IMR-90 (cell line): ENCODE measurements around the gene MFNG. TPM values are rescaled to one million over a fixed set of nuclear protein-coding genes. Genes with fewer than 3 reads are reported as not detected.

ENCODE experiments used
- ATAC-seq: fragments of 200-7000 bp; cut with Tn5 transposase; 2 replicates; pipeline ENCODE4 v1.9.1; 2020; ENCODE audit warnings: low read depth, mild to moderate bottlenecking, moderate library complexity
- BruUV-seq: library from RNA; stranded (reverse); fragments of 400-500 nt; replicated peaks from 2 replicates; lab custom pipeline; 2021; lab: Mats Ljungman, UMichigan
- CTCF ChIA-PET: fragments of 300-600 bp; formaldehyde crosslinking; extraction: SDS; loops from one replicate; lab custom pipeline; 2021; ENCODE audit warnings: antibody characterized with exemption; lab: Yijun Ruan, JAX
- POLR2A ChIA-PET: fragments of 300-600 bp; sonication (Branson Sonifier 250); formaldehyde crosslinking; loops from one replicate; lab custom pipeline; 2022; ENCODE audit warnings: antibody characterized with exemption; ENCODE audit not compliant: unreplicated experiment; lab: Charles Lee
- DNase-seq: peaks from one replicate; pipeline ENCODE4 v3.0.0; 2013
- H2AFZ ChIP-seq: replicated peaks from 2 replicates; pipeline ENCODE3; 2013; ENCODE audit warnings: low read length, mild to moderate bottlenecking; ENCODE audit not compliant: poor library complexity
- H2AK5ac ChIP-seq: 2 replicates; pipeline ENCODE4 v1.6.1; 2013; ENCODE audit warnings: low read depth, low read length, inconsistent platforms
- H2AK9ac ChIP-seq: replicated peaks from 2 replicates; pipeline ENCODE3; 2013; ENCODE audit warnings: mild to moderate bottlenecking, low read depth, low read length, moderate library complexity; ENCODE audit not compliant: poor library complexity
- H2BK120ac ChIP-seq: 2 replicates; pipeline ENCODE4 v1.6.1; 2013; ENCODE audit warnings: low read depth, low read length, inconsistent platforms
- H2BK15ac ChIP-seq: 3 replicates; pipeline ENCODE4 v1.6.1; 2013; ENCODE audit warnings: low read depth, low read length, inconsistent platforms
- H2BK20ac ChIP-seq: 2 replicates; pipeline ENCODE4 v1.6.1; 2013; ENCODE audit warnings: low read depth, mild to moderate bottlenecking, inconsistent platforms, low read length, moderate library complexity
- H2BK5ac ChIP-seq: 2 replicates; pipeline ENCODE4 v1.6.1; 2013; ENCODE audit warnings: mild to moderate bottlenecking, low read depth, low read length, inconsistent platforms; ENCODE audit not compliant: poor library complexity, severe bottlenecking
- H3K14ac ChIP-seq: replicated peaks from 2 replicates; pipeline ENCODE4 v1.6.1; 2013; ENCODE audit warnings: low read depth, low read length, inconsistent platforms
- H3K18ac ChIP-seq: 2 replicates; pipeline ENCODE4 v1.6.1; 2013; ENCODE audit warnings: low read depth, low read length, control low read depth
- H3K23ac ChIP-seq: 2 replicates; pipeline ENCODE4 v1.6.1; 2013; ENCODE audit warnings: low read depth, low read length, inconsistent platforms
- H3K27ac ChIP-seq: 2 replicates; pipeline ENCODE4 v1.5.1; 2013; ENCODE audit warnings: mild to moderate bottlenecking, control low read depth, low read length; ENCODE audit not compliant: insufficient read depth
- H3K27me3 ChIP-seq: 2 replicates; pipeline ENCODE4 v1.6.1; 2013; ENCODE audit warnings: low read length; ENCODE audit not compliant: control insufficient read depth, insufficient read depth
- H3K36me3 ChIP-seq: 2 replicates; pipeline ENCODE4 v1.6.1; 2013; ENCODE audit warnings: low read length, mixed read lengths; ENCODE audit not compliant: control insufficient read depth, insufficient read depth
- H3K4ac ChIP-seq: 2 replicates; pipeline ENCODE4 v1.6.1; 2013; ENCODE audit warnings: low read depth, low read length, inconsistent platforms
- H3K4me1 ChIP-seq: 2 replicates; pipeline ENCODE4 v1.6.1; 2013; ENCODE audit warnings: low read length, mixed read lengths; ENCODE audit not compliant: control insufficient read depth, insufficient read depth
- H3K4me2 ChIP-seq: 2 replicates; pipeline ENCODE4 v1.6.1; 2013; ENCODE audit warnings: low read depth, mild to moderate bottlenecking, control low read depth, low read length, moderate library complexity
- H3K4me3 ChIP-seq: 2 replicates; pipeline ENCODE4 v1.5.1; 2013; ENCODE audit warnings: low read depth, mild to moderate bottlenecking, control low read depth, low read length, moderate library complexity; ENCODE audit not compliant: insufficient read depth
- H3K56ac ChIP-seq: 2 replicates; pipeline ENCODE4 v1.6.1; 2013; ENCODE audit warnings: low read length, inconsistent platforms; ENCODE audit not compliant: insufficient read depth; ENCODE audit errors: extremely low read depth
- H3K79me1 ChIP-seq, 2 experiments: 2 replicates each; pipeline ENCODE4 v1.6.1; 2013; ENCODE audit warnings: low read length in 2 of 2, inconsistent platforms in 1 of 2, low read depth in 1 of 2
- H3K9ac ChIP-seq: 2 replicates; pipeline ENCODE4 v1.6.1; 2013; ENCODE audit warnings: low read depth, low read length, control low read depth
- H3K9me1 ChIP-seq: 2 replicates; pipeline ENCODE4 v1.6.1; 2013; ENCODE audit warnings: low read length, inconsistent platforms; ENCODE audit not compliant: insufficient read depth
- H3K9me3 ChIP-seq: 2 replicates; pipeline ENCODE4 v1.6.1; 2013; ENCODE audit warnings: low read length; ENCODE audit not compliant: control insufficient read depth, insufficient read depth
- H4K20me1 ChIP-seq: 2 replicates; pipeline ENCODE4 v1.6.1; 2013; ENCODE audit warnings: low read length, inconsistent platforms; ENCODE audit not compliant: insufficient read depth
- H4K5ac ChIP-seq: 2 replicates; pipeline ENCODE4 v1.6.1; 2013; ENCODE audit warnings: mild to moderate bottlenecking, low read depth, low read length, control low read depth
- H4K8ac ChIP-seq, 2 experiments: 2 replicates each; pipeline ENCODE4 v1.6.1; 2013; ENCODE audit warnings: low read depth in 2 of 2, low read length in 2 of 2, control low read depth in 1 of 2, inconsistent platforms in 1 of 2
- H4K91ac ChIP-seq: 2 replicates; pipeline ENCODE4 v1.6.1; 2013; ENCODE audit warnings: low read depth, low read length, inconsistent platforms; ENCODE audit not compliant: insufficient read depth
- BHLHE40 ChIP-seq: fragments of 150-350 bp; IDR thresholded peaks from 2 replicates; pipeline ENCODE4 v1.6.1; 2016; ENCODE audit warnings: mild to moderate bottlenecking, low read depth, low read length
- CEBPB ChIP-seq: IDR thresholded peaks from 2 replicates; pipeline ENCODE4 v1.6.1; 2012; ENCODE audit warnings: low read depth, low read length, improper control_type of control experiment
- CHD1 ChIP-seq: IDR thresholded peaks from 2 replicates; pipeline ENCODE4 v1.6.1; 2012; ENCODE audit warnings: low read depth, low read length, improper control_type of control experiment
- FOS ChIP-seq: fragments of 150-350 bp; IDR thresholded peaks from 2 replicates; pipeline ENCODE4 v1.6.1; 2016; ENCODE audit warnings: low read depth, low read length
- MAFK ChIP-seq: IDR thresholded peaks from 2 replicates; pipeline ENCODE4 v1.6.1; 2012; ENCODE audit warnings: low read depth, low read length, improper control_type of control experiment
- MAZ ChIP-seq: IDR thresholded peaks from 2 replicates; pipeline ENCODE4 v1.6.1; 2012; ENCODE audit warnings: low read depth, mild to moderate bottlenecking, low read length, improper control_type of control experiment, moderate library complexity, borderline replicate concordance
- MXI1 ChIP-seq: IDR thresholded peaks from 2 replicates; pipeline ENCODE4 v1.6.1; 2012; ENCODE audit warnings: low read depth, mild to moderate bottlenecking, low read length, moderate library complexity, borderline replicate concordance
- NFE2L2 ChIP-seq: fragments of 150-350 bp; IDR thresholded peaks from 2 replicates; pipeline ENCODE4 v1.6.1; 2016; ENCODE audit warnings: low read depth, mild to moderate bottlenecking, low read length
- POLR2A ChIP-seq: IDR thresholded peaks from 2 replicates; pipeline ENCODE4 v1.6.1; 2012; ENCODE audit warnings: mild to moderate bottlenecking, low read depth, low read length
- RAD21 ChIP-seq: IDR thresholded peaks from 2 replicates; pipeline ENCODE4 v1.6.1; 2012; ENCODE audit warnings: low read length, improper control_type of control experiment
- RCOR1 ChIP-seq: IDR thresholded peaks from 2 replicates; pipeline ENCODE4 v1.6.1; 2012; ENCODE audit warnings: mild to moderate bottlenecking, low read length, improper control_type of control experiment; ENCODE audit not compliant: insufficient replicate concordance
- RFX5 ChIP-seq: IDR thresholded peaks from 2 replicates; pipeline ENCODE4 v1.8.0; 2012; ENCODE audit warnings: low read depth, mild to moderate bottlenecking, low read length, moderate library complexity
- SMC3 ChIP-seq: fragments of 150-350 bp; IDR thresholded peaks from 2 replicates; pipeline ENCODE4 v1.6.1; 2016; ENCODE audit warnings: low read depth, mild to moderate bottlenecking, antibody characterized with exemption, low read length, moderate library complexity
- WGBS, 2 experiments: methylation state at CpG; one replicate each; pipeline versions ENCODE4 v1.1.5 to v1.1.7; 2013; ENCODE audit warnings: missing lambda C conversion rate in 2 of 2; ENCODE audit not compliant: insufficient read length in 1 of 2; ENCODE audit errors: extremely low coverage in 2 of 2; 5-methylcytosine and 5-hydroxymethylcytosine counted together
- dilution Hi-C: fragments of 300-500 bp; cut with HindIII; formaldehyde crosslinking; loops from one replicate; pipeline ENCODE4 v1.14.3; 2018; ENCODE audit warnings: low sequenced_read_pairs; ENCODE audit not compliant: unreplicated experiment
- in situ Hi-C: fragments of 300-500 bp; cut with MboI; formaldehyde crosslinking; loops from 3 replicates; pipeline ENCODE4 v1.14.3; 2019; ENCODE audit warnings: low sequenced_read_pairs, inconsistent platforms, mixed read lengths
- intact Hi-C: fragments of 100-400 bp; cut with micrococcal nuclease; formaldehyde crosslinking; loops from 2 replicates; pipeline ENCODE4 v1.10.0; 2022
- polyA plus RNA-seq, 3 experiments: library from polyadenylated mRNA; depleted of rRNA; stranded (reverse); fragments of >200 nt; gene quantifications; 2 replicates each; pipeline ENCODE4 v1.2.3, GENCODE V29; 2012; ENCODE audit warnings: low replicate concordance in 1 of 3
- total RNA-seq: library from RNA; depleted of rRNA; stranded (reverse); fragments of >200 nt; gene quantifications from 2 replicates; pipeline ENCODE4 v1.2.3, GENCODE V29; 2012
- TF ChIP-seq, protein P1 (sequence below): fragments of 150-350 bp; IDR thresholded peaks from 2 replicates; pipeline ENCODE4 v1.6.1; 2017; ENCODE audit warnings: mild to moderate bottlenecking, antibody characterized with exemption, low read length, low read depth
- TF ChIP-seq, protein P2 (sequence below): fragments of 150-350 bp; IDR thresholded peaks from 2 replicates; pipeline ENCODE4 v1.6.1; 2016; ENCODE audit warnings: low read depth, mild to moderate bottlenecking, low read length, moderate library complexity, borderline replicate concordance
- TF ChIP-seq, protein P3 (sequence below): conservative IDR thresholded peaks from 2 replicates; pipeline ENCODE4 v1.5.1; 2012; ENCODE audit warnings: mild to moderate bottlenecking, low read depth, low read length, improper control_type of control experiment

The MFNG gene
- total and polyA plus RNA-seq, 2 of the 4 experiments (the other 2 are of a cell fraction) = 0.15 TPM; not detected in 1

DNA sequence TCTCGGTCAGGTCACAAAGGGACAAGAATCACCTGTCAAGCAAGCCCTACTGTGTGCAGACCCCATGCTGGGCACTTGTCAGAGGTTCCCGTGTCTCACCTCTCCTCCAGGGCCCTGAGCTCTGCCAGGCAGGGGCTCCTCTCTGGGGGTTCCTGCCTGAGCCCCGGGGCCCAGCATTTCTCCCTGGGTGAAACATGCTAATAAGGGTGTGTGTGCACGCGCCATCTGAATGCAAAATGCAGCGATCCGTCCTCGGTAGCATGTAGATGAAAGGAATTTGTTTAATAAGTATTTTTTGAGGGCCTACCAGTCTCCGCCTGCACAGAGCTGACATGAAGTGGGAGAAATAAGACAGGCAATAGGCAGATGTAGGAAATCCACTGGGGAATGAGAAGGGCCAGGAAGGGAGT lies 64.7 kb downstream of the MFNG start:
- WGBS, 2 experiments = 87% methylated on average over 7 of the region's 9 CpGs; no CpG with 5 or more reads in 1 of the 2 experiments
- Histone ChIP-seq H2BK20ac (no peak overlapping the region), H2BK120ac (no peak overlapping the region)

More for the DNA sequence above, 64.7 kb downstream of the MFNG start:
- Histone ChIP-seq H4K5ac (no peak overlapping the region), H3K9me3 (no peaks in the 10 kb centered on the region), H3K27me3 (peaks cover 2% of the 10 kb centered on the region; the same call in 1 of the 2 replicates), H3K4me3 (no peak overlapping the region), H3K18ac (no peak overlapping the region), H4K91ac (no peak overlapping the region), H3K23ac (no peak overlapping the region), H3K4me1 (peaks cover 14% of the 10 kb centered on the region), H2AK9ac (no peak overlapping the region), H4K20me1 (peaks cover 39% of the 10 kb centered on the region), H3K4me2 (no peak overlapping the region), H2AK5ac (no peak overlapping the region), H3K56ac (no peak overlapping the region), H3K14ac (no peak overlapping the region), H3K4ac (no peak overlapping the region), H2BK5ac (no peak overlapping the region), H3K36me3 (no peaks in the 10 kb centered on the region), H3K79me1 (peaks cover 3 to 16% of the 10 kb centered on the region in 2 experiments; a peak in 2 of 4 replicates), H3K9me1 (no peaks in the 10 kb centered on the region), H2AFZ (no peak overlapping the region), H2BK15ac (no peak overlapping the region), H4K8ac (no peak overlapping the region), H3K9ac (no peak overlapping the region), H3K27ac (no peak overlapping the region)
- ChIA-PET POLR2A (no interaction called here), CTCF (no interaction called here)
- DNase-seq = no peak
- TF ChIP-seq FOS = no peak
- no peak for TF ChIP-seq SMC3
- TF ChIP-seq RAD21 = no peak
- TF ChIP-seq CHD1 = no peak
- TF ChIP-seq, protein P1, sequence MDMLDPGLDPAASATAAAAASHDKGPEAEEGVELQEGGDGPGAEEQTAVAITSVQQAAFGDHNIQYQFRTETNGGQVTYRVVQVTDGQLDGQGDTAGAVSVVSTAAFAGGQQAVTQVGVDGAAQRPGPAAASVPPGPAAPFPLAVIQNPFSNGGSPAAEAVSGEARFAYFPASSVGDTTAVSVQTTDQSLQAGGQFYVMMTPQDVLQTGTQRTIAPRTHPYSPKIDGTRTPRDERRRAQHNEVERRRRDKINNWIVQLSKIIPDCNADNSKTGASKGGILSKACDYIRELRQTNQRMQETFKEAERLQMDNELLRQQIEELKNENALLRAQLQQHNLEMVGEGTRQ = no peak
- TF ChIP-seq POLR2A = no peak
- TF ChIP-seq, protein P2, sequence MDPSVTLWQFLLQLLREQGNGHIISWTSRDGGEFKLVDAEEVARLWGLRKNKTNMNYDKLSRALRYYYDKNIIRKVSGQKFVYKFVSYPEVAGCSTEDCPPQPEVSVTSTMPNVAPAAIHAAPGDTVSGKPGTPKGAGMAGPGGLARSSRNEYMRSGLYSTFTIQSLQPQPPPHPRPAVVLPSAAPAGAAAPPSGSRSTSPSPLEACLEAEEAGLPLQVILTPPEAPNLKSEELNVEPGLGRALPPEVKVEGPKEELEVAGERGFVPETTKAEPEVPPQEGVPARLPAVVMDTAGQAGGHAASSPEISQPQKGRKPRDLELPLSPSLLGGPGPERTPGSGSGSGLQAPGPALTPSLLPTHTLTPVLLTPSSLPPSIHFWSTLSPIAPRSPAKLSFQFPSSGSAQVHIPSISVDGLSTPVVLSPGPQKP = no peak
- no peak for TF ChIP-seq RCOR1
- TF ChIP-seq MXI1 = no peak
- no peak for TF ChIP-seq MAFK
- TF ChIP-seq, protein P3, sequence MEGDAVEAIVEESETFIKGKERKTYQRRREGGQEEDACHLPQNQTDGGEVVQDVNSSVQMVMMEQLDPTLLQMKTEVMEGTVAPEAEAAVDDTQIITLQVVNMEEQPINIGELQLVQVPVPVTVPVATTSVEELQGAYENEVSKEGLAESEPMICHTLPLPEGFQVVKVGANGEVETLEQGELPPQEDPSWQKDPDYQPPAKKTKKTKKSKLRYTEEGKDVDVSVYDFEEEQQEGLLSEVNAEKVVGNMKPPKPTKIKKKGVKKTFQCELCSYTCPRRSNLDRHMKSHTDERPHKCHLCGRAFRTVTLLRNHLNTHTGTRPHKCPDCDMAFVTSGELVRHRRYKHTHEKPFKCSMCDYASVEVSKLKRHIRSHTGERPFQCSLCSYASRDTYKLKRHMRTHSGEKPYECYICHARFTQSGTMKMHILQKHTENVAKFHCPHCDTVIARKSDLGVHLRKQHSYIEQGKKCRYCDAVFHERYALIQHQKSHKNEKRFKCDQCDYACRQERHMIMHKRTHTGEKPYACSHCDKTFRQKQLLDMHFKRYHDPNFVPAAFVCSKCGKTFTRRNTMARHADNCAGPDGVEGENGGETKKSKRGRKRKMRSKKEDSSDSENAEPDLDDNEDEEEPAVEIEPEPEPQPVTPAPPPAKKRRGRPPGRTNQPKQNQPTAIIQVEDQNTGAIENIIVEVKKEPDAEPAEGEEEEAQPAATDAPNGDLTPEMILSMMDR = no peak
- no peak for TF ChIP-seq NFE2L2
- no peak for TF ChIP-seq MAZ
- TF ChIP-seq BHLHE40 = no peak
- TF ChIP-seq CEBPB = no peak
- no peak for TF ChIP-seq RFX5
- no peak for ATAC-seq
- no TSS peak for BruUV-seq
- dilution Hi-C loops = no loop called here
- in situ Hi-C loops = no loop called here
- intact Hi-C loops = no loop called here
